ENCODE results near the gene CLCN3. TPM values are rescaled to one million over a fixed set of nuclear protein-coding genes. Genes with fewer than 3 reads are reported as not detected.

Gene CLCN3
- total RNA-seq, 1 donor from 2014 or later = 54.1 TPM

GRCh38 chr4:169583563-169583962, 36.8 kb upstream of the CLCN3 start:
- Histone ChIP-seq H3K27ac (replicated peaks) (no peak overlapping the region), H3K36me3 (peaks cover 51% of the 10 kb centered on the region), H3K9me3 (replicated peaks) (no peaks in the 10 kb centered on the region), H3K27me3 (ENCODE audit: low read depth) (no peaks in the 10 kb centered on the region), H3K4me1 (no peaks in the 10 kb centered on the region), H3K4me3 (no peak overlapping the region)
- intact Hi-C loops (cut with micrococcal nuclease) = no loop called here
- TF ChIP-seq, protein P1, sequence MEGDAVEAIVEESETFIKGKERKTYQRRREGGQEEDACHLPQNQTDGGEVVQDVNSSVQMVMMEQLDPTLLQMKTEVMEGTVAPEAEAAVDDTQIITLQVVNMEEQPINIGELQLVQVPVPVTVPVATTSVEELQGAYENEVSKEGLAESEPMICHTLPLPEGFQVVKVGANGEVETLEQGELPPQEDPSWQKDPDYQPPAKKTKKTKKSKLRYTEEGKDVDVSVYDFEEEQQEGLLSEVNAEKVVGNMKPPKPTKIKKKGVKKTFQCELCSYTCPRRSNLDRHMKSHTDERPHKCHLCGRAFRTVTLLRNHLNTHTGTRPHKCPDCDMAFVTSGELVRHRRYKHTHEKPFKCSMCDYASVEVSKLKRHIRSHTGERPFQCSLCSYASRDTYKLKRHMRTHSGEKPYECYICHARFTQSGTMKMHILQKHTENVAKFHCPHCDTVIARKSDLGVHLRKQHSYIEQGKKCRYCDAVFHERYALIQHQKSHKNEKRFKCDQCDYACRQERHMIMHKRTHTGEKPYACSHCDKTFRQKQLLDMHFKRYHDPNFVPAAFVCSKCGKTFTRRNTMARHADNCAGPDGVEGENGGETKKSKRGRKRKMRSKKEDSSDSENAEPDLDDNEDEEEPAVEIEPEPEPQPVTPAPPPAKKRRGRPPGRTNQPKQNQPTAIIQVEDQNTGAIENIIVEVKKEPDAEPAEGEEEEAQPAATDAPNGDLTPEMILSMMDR (IDR thresholded peaks at IDR 0.05; ENCODE audit: borderline replicate concordance) = no peak
- no peak for DNase-seq

- no peak overlapping the region for H3K27ac ChIP-seq (replicated peaks)
- no peaks in the 10 kb centered on the region for H3K27me3 ChIP-seq (ENCODE audit: low read depth)
- no peak for DNase-seq
- H3K4me1 ChIP-seq = peaks cover 13% of the 10 kb centered on the region
- TF ChIP-seq, protein P1 (IDR thresholded peaks at IDR 0.05; ENCODE audit: borderline replicate concordance) = no peak
- peaks cover 40% of the 10 kb centered on the region for H3K36me3 ChIP-seq
- H3K9me3 ChIP-seq (replicated peaks) = no peaks in the 10 kb centered on the region
- intact Hi-C loops (cut with micrococcal nuclease) = no loop called here
- H3K4me3 ChIP-seq = no peak overlapping the region
Measured at GRCh38 chr4:169593050-169593560, 27.3 kb upstream of the CLCN3 start.

- H3K27me3 ChIP-seq (ENCODE audit: low read depth) = no peaks in the 10 kb centered on the region
- peaks cover 38% of the 10 kb centered on the region for H3K36me3 ChIP-seq
- no peak for DNase-seq
- H3K4me1 ChIP-seq = peaks cover 13% of the 10 kb centered on the region
- TF ChIP-seq, protein P1 (IDR thresholded peaks at IDR 0.05; ENCODE audit: borderline replicate concordance) = no peak
- intact Hi-C loops (cut with micrococcal nuclease) = no loop called here
- H3K27ac ChIP-seq (replicated peaks) = peak overlapping the region; percentile 51
- no peaks in the 10 kb centered on the region for H3K9me3 ChIP-seq (replicated peaks)
- H3K4me3 ChIP-seq = no peak overlapping the region
Measured at GRCh38 chr4:169594560-169595195, 25.7 kb upstream of the CLCN3 start.

GRCh38 chr4:169601016-169601771, 19.2 kb upstream of the CLCN3 start:
- intact Hi-C loops (cut with micrococcal nuclease) = no loop called here

DNA sequence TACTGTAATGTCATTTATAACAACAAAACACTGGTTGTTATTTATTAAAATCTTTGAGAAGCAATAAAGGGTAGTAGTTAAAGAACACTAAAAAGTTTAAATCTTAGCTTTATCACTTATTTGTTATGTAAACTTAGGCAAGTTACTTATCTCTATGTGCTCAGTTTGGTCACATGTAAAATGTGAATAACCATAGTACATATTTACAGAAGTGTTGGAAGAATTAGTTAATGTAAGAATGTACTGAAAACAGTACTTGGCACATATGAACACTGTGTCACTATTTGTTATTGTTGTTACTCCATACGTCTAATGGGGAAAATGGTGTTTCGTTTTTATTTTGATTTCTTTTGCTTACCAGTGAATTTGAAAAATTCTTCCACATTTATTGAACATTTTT, 17.1 kb upstream of the CLCN3 start:
- Histone ChIP-seq H3K4me3 (no peak overlapping the region), H3K4me1 (peaks cover 23% of the 10 kb centered on the region), H3K36me3 (peaks cover 32% of the 10 kb centered on the region), H3K27ac (replicated peaks) (no peak overlapping the region), H3K27me3 (ENCODE audit: low read depth) (no peaks in the 10 kb centered on the region), H3K9me3 (replicated peaks) (no peaks in the 10 kb centered on the region)
- no peak for DNase-seq
- intact Hi-C loops (cut with micrococcal nuclease) = no loop called here
- TF ChIP-seq, protein P1 (IDR thresholded peaks at IDR 0.05; ENCODE audit: borderline replicate concordance) = no peak

More at GRCh38 chr4:169601016-169601771, 19.2 kb upstream of the CLCN3 start:
- H3K27ac ChIP-seq (replicated peaks) = no peak overlapping the region
- no peaks in the 10 kb centered on the region for H3K9me3 ChIP-seq (replicated peaks)
- TF ChIP-seq, protein P1 (IDR thresholded peaks at IDR 0.05; ENCODE audit: borderline replicate concordance) = no peak
- no peak overlapping the region for H3K4me3 ChIP-seq
- no peak for DNase-seq
- H3K36me3 ChIP-seq = peaks cover 38% of the 10 kb centered on the region
- H3K4me1 ChIP-seq = peaks cover 19% of the 10 kb centered on the region
- no peaks in the 10 kb centered on the region for H3K27me3 ChIP-seq (ENCODE audit: low read depth)
